Lower leg skin (tissue), 4 donors: Measurements from ENCODE around the gene MAN2B1. TPM values are rescaled to one million over a fixed set of nuclear protein-coding genes. Genes with fewer than 3 reads are reported as not detected.
"Not testable (repeated sequence)": the region's sequence is repeated elsewhere in the genome, so short reads cannot be mapped to it uniquely, and the experiment has no call there.

ENCODE experiments used
- DNase-seq, 2 donors: peaks; one replicate each; pipeline ENCODE4 v3.0.0-alpha.2; 2019; ENCODE audit warnings: low spot score in 2 of 2
- H3K4me3 ChIP-seq: fragments of 200-600 bp; sonication (generic); 2 replicates; pipeline ENCODE4 v1.5.1; 2017; ENCODE audit warnings: mild to moderate bottlenecking, low read depth; ENCODE audit not compliant: poor library complexity, severe bottlenecking
- CTCF ChIP-seq, 3 donors: fragments of 450-650 bp; IDR thresholded peaks; one replicate each; pipeline ENCODE4 v1.5.1; 2016; ENCODE audit warnings: antibody characterized with exemption in 3 of 3, mild to moderate bottlenecking in 3 of 3, moderate library complexity in 2 of 3
- POLR2A ChIP-seq, 2 donors: fragments of 450-650 bp; IDR thresholded peaks; one replicate each; pipeline ENCODE4 v1.6.1; 2016 to 2017; ENCODE audit warnings: antibody characterized with exemption in 2 of 2, mild to moderate bottlenecking in 1 of 2, moderate library complexity in 1 of 2
- WGBS, 2 donors: methylation state at CpG; one replicate each; pipeline ENCODE4 v1.1.5; 2018; 5-methylcytosine and 5-hydroxymethylcytosine counted together
- intact Hi-C: fragments of 100-400 bp; cut with DNase I; formaldehyde crosslinking; loops from one replicate; pipeline ENCODE4 v1.15.0; 2023; ENCODE audit warnings: low total_unique reads
- total RNA-seq, 4 donors: library from RNA; depleted of rRNA; stranded (reverse); fragments of >200 nt; gene quantifications; one replicate each; pipeline ENCODE4 v1.1.0, GENCODE V29; 2016

Gene MAN2B1
- 10 to 100 TPM; 52.8 to 83.0 (median 74.9) TPM for total RNA-seq

DNA sequence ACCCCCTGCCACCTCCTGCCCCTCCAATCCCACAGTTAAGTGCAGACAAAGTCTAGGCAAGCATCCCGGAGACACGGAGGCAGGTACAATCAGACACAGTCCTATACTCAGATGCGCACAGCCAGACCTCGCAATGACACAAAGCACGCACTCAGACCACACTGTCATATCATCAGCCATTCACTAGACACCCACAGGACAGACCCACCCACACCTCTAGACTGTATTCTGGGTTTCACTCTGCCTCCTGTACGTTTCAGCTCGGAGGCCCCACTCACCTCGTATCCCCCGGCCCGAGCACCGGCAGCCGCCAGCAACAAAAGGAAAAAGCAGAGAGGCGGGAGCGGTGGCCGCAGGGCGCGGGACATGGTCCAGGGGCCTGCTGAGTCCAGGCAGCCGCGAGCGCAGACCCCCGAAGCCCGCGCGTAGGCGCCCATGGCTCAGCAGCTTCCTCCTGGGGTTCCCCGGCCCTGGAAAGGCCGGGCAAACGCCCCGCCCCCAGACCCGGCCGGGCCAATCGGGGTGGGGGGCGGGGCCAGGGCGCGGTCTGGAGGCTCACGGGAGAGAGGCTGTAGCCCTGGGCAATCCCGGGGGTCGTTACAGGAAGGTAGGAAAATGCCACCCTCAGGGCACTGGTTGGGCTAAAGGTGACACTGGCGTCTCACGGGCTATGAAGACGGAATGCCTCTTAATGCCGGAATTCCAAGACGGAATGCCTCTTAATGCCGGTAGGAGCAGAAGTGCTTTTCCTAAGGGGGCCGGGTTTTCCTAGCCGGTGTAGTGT, at the start of gene MAN2B1, which contains the start of gene WDR83:
Gene MAN2B1 (minus strand): TSS at position 478 of the 784 bp plus-strand sequence. CDS start 41 bp downstream, at position 437.
Gene WDR83 (plus strand): TSS at position 543 of the 784 bp plus-strand sequence. CDS start 2,984 bp downstream, outside the sequence.
- 0 to 1% methylated on average over 34 to 40 of the region's 46 CpGs for WGBS, 2 donors
- no peak for TF ChIP-seq CTCF (IDR thresholded peaks at IDR 0.05)
- no peak for TF ChIP-seq POLR2A (IDR thresholded peaks at IDR 0.05)
- intact Hi-C loops = no loop called here
- peak within 1 kb of the TSS; percentile 75 for H3K4me3 ChIP-seq
- peak; percentile 63 to 93 for DNase-seq

DNA sequence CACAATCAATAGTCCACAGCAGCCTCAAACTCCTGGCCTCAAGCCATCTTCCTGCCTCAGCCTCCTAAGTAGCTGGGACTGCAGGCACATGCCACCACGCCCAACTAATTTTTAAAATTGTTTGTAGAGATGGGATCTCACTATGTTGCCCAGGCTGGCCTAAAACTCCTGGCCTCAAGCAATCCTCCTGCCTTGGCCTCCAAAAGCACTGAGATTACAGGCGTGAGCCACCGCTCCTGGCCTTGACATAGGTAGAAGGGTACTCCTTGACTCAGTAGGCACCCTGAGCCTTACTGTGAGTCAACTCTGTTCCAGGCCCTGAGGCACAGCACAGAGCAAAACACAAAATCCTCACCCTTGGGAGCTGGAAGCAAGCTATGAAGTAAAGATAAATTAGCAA, 49.4 kb upstream of the MAN2B1 start:
- WGBS, 2 donors = 94 to 96% methylated on average over 3 of the region's 3 CpGs
- TF ChIP-seq POLR2A (IDR thresholded peaks at IDR 0.05) = no peak
- H3K4me3 ChIP-seq = no peak overlapping the region
- DNase-seq = no peak
- intact Hi-C loops = loop anchor here (2.0 kb wide), 1 partner anchor 41 kb away; no protein-coding TSS in a partner anchor

DNA sequence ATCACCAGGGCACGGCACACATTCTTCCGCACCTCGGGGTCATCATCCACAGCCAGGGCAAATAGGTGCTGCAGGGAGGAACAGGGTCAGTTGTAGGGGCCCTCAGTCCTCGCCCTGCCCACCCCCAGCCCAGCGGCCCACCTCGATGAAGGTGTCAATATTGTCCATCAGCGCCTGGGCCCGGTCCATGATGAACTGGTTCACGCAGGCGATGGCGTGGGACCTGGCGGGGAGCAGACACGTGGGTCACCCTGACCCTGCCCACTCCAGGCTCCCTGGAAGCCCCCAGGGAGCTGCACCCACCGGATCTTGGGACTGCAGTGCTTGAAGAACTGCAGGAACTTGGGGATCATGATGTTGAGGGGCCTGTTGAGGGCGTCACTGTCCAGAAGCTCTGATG, 48.6 kb upstream of the MAN2B1 start:
- no peak for DNase-seq
- no peak for TF ChIP-seq CTCF (IDR thresholded peaks at IDR 0.05)
- no peak for TF ChIP-seq POLR2A (IDR thresholded peaks at IDR 0.05)
- H3K4me3 ChIP-seq = no peak overlapping the region
- intact Hi-C loops = no loop called here
- WGBS, 2 donors = 89 to 92% methylated on average over 11 to 15 of the region's 15 CpGs

DNA sequence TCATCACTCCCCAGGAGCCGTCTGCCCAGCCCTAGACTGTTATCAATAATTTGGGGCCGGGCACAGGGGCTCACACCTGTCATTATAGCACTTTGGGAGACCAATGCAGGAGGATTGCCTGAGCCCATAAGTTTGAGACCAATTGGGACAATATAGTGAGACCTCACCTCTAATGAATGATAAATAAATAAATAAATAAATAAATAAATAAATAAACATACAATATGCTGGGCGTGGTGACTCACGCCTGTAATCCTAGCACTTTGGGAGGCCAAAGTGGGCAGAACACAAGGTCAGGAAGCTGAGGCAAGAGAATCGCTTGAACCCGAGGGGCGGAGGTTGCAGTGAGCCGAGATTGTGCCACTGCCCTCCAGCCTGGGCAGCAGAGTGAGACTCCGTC, 46.8 kb upstream of the MAN2B1 start:
- 91 to 92% methylated on average over 9 of the region's 9 CpGs for WGBS, 2 donors
- DNase-seq, intact Hi-C loops, H3K4me3 ChIP-seq: not testable (repeated sequence)

- intact Hi-C loops, DNase-seq, H3K4me3 ChIP-seq: not testable (repeated sequence)
- WGBS, 2 donors = 59 to 62% methylated on average over 7 to 12 of the region's 14 CpGs
Measured at GRCh38 chr19:12712077-12712476, 45.5 kb upstream of the MAN2B1 start.

DNA sequence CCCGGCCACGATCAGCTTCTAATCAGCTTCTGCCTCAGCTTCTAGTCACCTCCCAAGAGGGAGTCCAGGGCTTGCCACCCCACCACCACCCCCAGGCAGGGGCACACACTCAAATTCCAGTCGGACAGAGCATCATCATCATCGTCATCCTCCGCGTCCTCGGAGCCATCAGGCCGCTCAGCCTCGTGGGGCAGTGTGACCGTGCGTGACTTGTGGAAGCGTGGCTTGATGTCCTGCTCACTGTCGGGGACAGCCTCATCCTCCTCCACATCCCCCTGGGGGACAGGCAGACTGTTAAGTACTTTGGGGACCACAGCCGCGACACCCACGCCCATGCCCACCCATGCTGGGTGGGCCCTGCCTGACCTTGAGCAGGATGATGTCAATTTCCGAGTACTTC, 44.6 kb upstream of the MAN2B1 start:
- WGBS, 2 donors = 94 to 96% methylated on average over 17 of the region's 17 CpGs

GRCh38 chr19:12708641-12709040, 42.1 kb upstream of the MAN2B1 start:
- no peak for DNase-seq
- TF ChIP-seq CTCF (IDR thresholded peaks at IDR 0.05) (no peak), POLR2A (IDR thresholded peaks at IDR 0.05) (no peak)
- 92 to 95% methylated on average over 8 of the region's 8 CpGs for WGBS, 2 donors
- H3K4me3 ChIP-seq = no peak overlapping the region
- intact Hi-C loops = no loop called here

More for the DNA sequence above, 44.6 kb upstream of the MAN2B1 start:
- no peak overlapping the region for H3K4me3 ChIP-seq
- no peak for DNase-seq
- TF ChIP-seq CTCF (IDR thresholded peaks at IDR 0.05) (no peak), POLR2A (IDR thresholded peaks at IDR 0.05) (no peak)
- intact Hi-C loops = no loop called here
